Neuronal stem cell (in vitro differentiated cells): Measurements from ENCODE around the gene DENND5A.

ENCODE experiments used
- DNase-seq: peaks from one replicate; pipeline ENCODE4 v3.0.0-alpha.2; 2013; ENCODE audit warnings: low spot score
- H2AFZ ChIP-seq: one replicate; pipeline ENCODE4 v1.6.1; 2013; ENCODE audit warnings: mild to moderate bottlenecking, low read length, inconsistent platforms
- H2AK5ac ChIP-seq: 2 replicates; pipeline ENCODE4 v1.6.1; 2013; ENCODE audit warnings: low read depth, mild to moderate bottlenecking, inconsistent platforms, low read length, moderate library complexity, mixed read lengths
- H2BK120ac ChIP-seq: 2 replicates; pipeline ENCODE4 v1.6.1; 2013; ENCODE audit warnings: low read depth, mild to moderate bottlenecking, inconsistent platforms, low read length, moderate library complexity, mixed read lengths
- H2BK12ac ChIP-seq: one replicate; pipeline ENCODE4 v1.6.1; 2013; ENCODE audit warnings: low read length, inconsistent platforms
- H2BK15ac ChIP-seq: 2 replicates; pipeline ENCODE4 v1.6.1; 2013; ENCODE audit warnings: mild to moderate bottlenecking, low read length, inconsistent platforms, mixed read lengths
- H2BK5ac ChIP-seq: one replicate; pipeline ENCODE4 v1.6.1; 2013; ENCODE audit warnings: inconsistent platforms, mild to moderate bottlenecking, low read length, moderate library complexity
- H3K14ac ChIP-seq: one replicate; pipeline ENCODE4 v1.6.1; 2013; ENCODE audit warnings: low read length, inconsistent platforms
- H3K18ac ChIP-seq: 2 replicates; pipeline ENCODE4 v1.6.1; 2013; ENCODE audit warnings: low read length, inconsistent platforms
- H3K23ac ChIP-seq: 2 replicates; pipeline ENCODE4 v1.6.1; 2013; ENCODE audit warnings: low read depth, mild to moderate bottlenecking, mixed read lengths, low read length, inconsistent platforms; ENCODE audit not compliant: poor library complexity
- H3K27ac ChIP-seq: replicated peaks from 3 replicates; pipeline ENCODE4 v1.5.1; 2013; ENCODE audit warnings: low read length, inconsistent platforms
- H3K27me3 ChIP-seq, 3 experiments: 2 replicates each; pipeline ENCODE4 v1.6.1; 2013; ENCODE audit warnings: low read length in 3 of 3, mild to moderate bottlenecking in 2 of 3, inconsistent platforms in 1 of 3, low read depth in 1 of 3, mixed read lengths in 1 of 3, moderate library complexity in 1 of 3; ENCODE audit not compliant: control insufficient read depth in 3 of 3, insufficient read depth in 3 of 3
- H3K36me3 ChIP-seq, 2 donors: replicated peaks in 1 of 2; 2 replicates each; pipeline ENCODE4 v1.6.1; 2013; ENCODE audit warnings: low read length in 2 of 2; ENCODE audit not compliant: control insufficient read depth in 2 of 2, insufficient read depth in 2 of 2
- H3K4ac ChIP-seq: 2 replicates; pipeline ENCODE4 v1.6.1; 2013; ENCODE audit warnings: inconsistent platforms, mild to moderate bottlenecking, low read length, moderate library complexity
- H3K4me1 ChIP-seq, 2 donors: 1 replicate in 1 of 2; 2 replicates in 1 of 2; pipeline ENCODE4 v1.6.1; 2013; ENCODE audit warnings: low read length in 2 of 2, low read depth in 1 of 2; ENCODE audit not compliant: control insufficient read depth in 2 of 2, insufficient read depth in 1 of 2
- H3K4me2 ChIP-seq: one replicate; pipeline ENCODE4 v1.6.1; 2013; ENCODE audit warnings: mild to moderate bottlenecking, low read length, inconsistent platforms; ENCODE audit not compliant: insufficient read depth, poor library complexity, severe bottlenecking
- H3K4me3 ChIP-seq, 2 donors: 2 replicates each; pipeline ENCODE4 v1.5.1; 2013; ENCODE audit warnings: low read length in 2 of 2, mild to moderate bottlenecking in 2 of 2, inconsistent platforms in 1 of 2, moderate library complexity in 1 of 2
- H3K79me1 ChIP-seq: one replicate; pipeline ENCODE4 v1.6.1; 2013; ENCODE audit warnings: low read depth, mild to moderate bottlenecking, inconsistent platforms, low read length, moderate library complexity
- H3K9ac ChIP-seq: one replicate; pipeline ENCODE4 v1.6.1; 2013; ENCODE audit warnings: mild to moderate bottlenecking, low read depth, low read length, inconsistent platforms; ENCODE audit not compliant: poor library complexity
- H3K9me3 ChIP-seq, 2 donors: replicated peaks in 1 of 2; 2 replicates each; pipeline versions ENCODE3 to v1.6.1; 2013; ENCODE audit warnings: low read length in 2 of 2, mild to moderate bottlenecking in 2 of 2, inconsistent platforms in 1 of 2, low read depth in 1 of 2, mixed read lengths in 1 of 2, moderate library complexity in 1 of 2; ENCODE audit not compliant: control insufficient read depth in 2 of 2, insufficient read depth in 1 of 2
- H4K8ac ChIP-seq: one replicate; pipeline ENCODE4 v1.6.1; 2013; ENCODE audit warnings: low read depth, mild to moderate bottlenecking, inconsistent platforms, low read length, moderate library complexity
- H4K91ac ChIP-seq: one replicate; pipeline ENCODE4 v1.6.1; 2013; ENCODE audit warnings: low read length, low read depth, mild to moderate bottlenecking, inconsistent platforms; ENCODE audit not compliant: poor library complexity
- WGBS, 2 donors: extraction: QIAGEN DNeasy Blood & Tissue Kit; methylation state at CpG; one replicate each; pipeline ENCODE4 v1.1.7; 2013; ENCODE audit warnings: missing lambda C conversion rate in 2 of 2, mixed read lengths in 1 of 2; ENCODE audit not compliant: insufficient read length in 2 of 2, insufficient replicate concordance in 1 of 2; ENCODE audit errors: extremely low coverage in 2 of 2; 5-methylcytosine and 5-hydroxymethylcytosine counted together

The DENND5A gene

DNA sequence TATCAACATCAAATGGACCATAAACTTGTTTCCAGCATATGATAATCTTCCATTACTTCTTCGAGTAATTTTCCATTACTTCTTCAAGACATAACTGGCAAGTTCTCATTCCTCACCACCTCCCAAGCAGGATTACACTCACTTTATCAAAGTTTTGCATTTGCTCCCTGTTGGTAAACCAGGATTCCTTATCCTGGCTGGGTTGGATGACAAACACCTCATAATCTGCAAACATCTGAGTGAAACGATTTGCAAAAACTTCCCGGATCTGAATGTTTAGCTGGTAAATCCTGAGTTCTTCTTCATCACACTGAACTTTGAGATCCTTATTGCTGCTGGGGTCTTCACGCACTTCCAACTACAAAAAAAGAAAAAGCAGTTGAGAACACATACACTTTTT is 86.4 kb downstream of the DENND5A start:
- Histone ChIP-seq H4K8ac (no peak overlapping the region), H2BK5ac (no peak overlapping the region), H2BK120ac (no peak overlapping the region), H3K4ac (no peak overlapping the region), H3K23ac (no peak overlapping the region), H3K14ac (no peak overlapping the region), H3K9ac (no peak overlapping the region), H2AK5ac (no peak overlapping the region), H3K4me2 (no peak overlapping the region), H3K18ac (no peak overlapping the region), H3K4me3 (no peak overlapping the region), H4K91ac (no peak overlapping the region), H3K4me1 (no peaks in the 10 kb centered on the region), H2AFZ (no peak overlapping the region), H3K36me3 (peaks cover 14 to 93% of the 10 kb centered on the region in 2 donors), H3K79me1 (no peaks in the 10 kb centered on the region), H3K27me3 (no peaks in the 10 kb centered on the region), H3K9me3 (no peaks in the 10 kb centered on the region), H2BK12ac (no peak overlapping the region), H3K27ac (no peak overlapping the region), H2BK15ac (no peak overlapping the region)
- DNase-seq: no peak
- no CpG with 5 or more reads among the region's 4 CpGs for WGBS, 2 donors

DNA sequence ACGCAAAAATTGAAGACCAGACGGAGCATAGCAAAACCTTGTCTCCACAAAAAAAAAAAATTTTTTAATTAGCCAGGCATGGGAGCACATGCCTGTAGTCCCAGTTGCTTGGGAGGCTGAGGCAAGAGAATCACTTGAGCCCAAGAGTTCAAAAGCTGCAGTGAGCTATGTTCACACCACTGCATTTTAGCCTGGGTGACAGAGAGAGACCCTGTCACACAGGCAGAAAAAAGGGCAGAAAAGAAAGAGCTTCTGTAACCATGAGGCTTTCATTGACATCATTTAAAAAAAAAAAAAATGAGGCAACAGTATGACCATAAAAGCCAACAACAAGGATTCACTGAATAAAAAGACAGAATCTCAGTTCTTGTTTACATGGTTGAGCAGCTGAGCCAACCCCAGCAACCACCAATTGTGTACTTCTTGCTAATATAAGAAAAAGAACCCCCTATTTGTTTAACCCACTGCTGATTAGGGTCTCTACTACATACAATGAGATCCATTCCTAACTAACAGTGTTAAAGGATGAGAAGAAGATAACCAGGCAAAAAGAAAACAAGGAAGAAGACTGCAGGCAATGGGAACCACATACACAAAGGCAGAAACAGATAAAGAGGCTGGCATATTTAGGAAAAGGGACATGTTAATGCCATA is 87.6 kb downstream of the DENND5A start:
- Histone ChIP-seq H2BK120ac (no peak overlapping the region), H3K18ac (no peak overlapping the region), H2BK15ac (no peak overlapping the region), H4K91ac (no peak overlapping the region), H2BK12ac (no peak overlapping the region), H3K27ac (no peak overlapping the region), H3K27me3 (no peaks in the 10 kb centered on the region), H3K36me3 (peaks cover 14 to 93% of the 10 kb centered on the region in 2 donors), H2AFZ (no peak overlapping the region), H3K23ac (no peak overlapping the region), H2BK5ac (no peak overlapping the region), H3K9me3 (no peaks in the 10 kb centered on the region), H3K4ac (no peak overlapping the region), H3K4me3 (no peak overlapping the region), H3K4me2 (no peak overlapping the region), H4K8ac (no peak overlapping the region), H3K14ac (no peak overlapping the region), H3K79me1 (no peaks in the 10 kb centered on the region), H2AK5ac (no peak overlapping the region), H3K9ac (no peak overlapping the region), H3K4me1 (no peaks in the 10 kb centered on the region)
- DNase-seq: no peak
- WGBS, 2 donors: no CpG with 5 or more reads among the region's 2 CpGs

DNA sequence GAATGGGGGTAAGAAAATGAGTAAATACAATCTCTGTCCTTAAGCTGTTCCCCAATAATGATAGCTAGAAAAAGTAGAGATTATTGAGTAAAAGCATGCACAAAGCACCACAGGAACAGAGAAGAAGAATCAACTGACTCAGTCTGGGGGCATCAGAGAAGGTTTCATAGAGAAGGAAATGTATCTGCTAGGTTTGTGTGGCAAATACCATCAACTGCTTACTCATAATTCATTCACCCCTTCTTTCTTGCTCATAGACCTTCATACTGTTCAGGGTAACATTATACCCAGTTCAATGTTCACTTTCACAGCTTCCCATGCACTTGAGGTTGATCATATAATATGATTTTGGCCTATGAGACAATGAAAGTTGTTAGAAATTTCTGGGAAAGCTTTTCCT is 88.6 kb downstream of the DENND5A start:
- DNase-seq: no peak
- Histone ChIP-seq H3K79me1 (no peaks in the 10 kb centered on the region), H3K4me3 (no peak overlapping the region), H3K23ac (no peak overlapping the region), H3K27ac (no peak overlapping the region), H2BK5ac (no peak overlapping the region), H3K4me1 (no peaks in the 10 kb centered on the region), H3K9me3 (peaks cover 0 to 2% of the 10 kb centered on the region in 2 donors), H3K18ac (no peak overlapping the region), H4K8ac (no peak overlapping the region), H3K4ac (no peak overlapping the region), H3K36me3 (peaks cover 14 to 95% of the 10 kb centered on the region in 2 donors), H2BK120ac (no peak overlapping the region), H3K4me2 (no peak overlapping the region), H2BK12ac (no peak overlapping the region), H4K91ac (no peak overlapping the region), H3K14ac (no peak overlapping the region), H3K27me3 (no peaks in the 10 kb centered on the region), H3K9ac (no peak overlapping the region), H2BK15ac (no peak overlapping the region), H2AFZ (no peak overlapping the region), H2AK5ac (no peak overlapping the region)

GRCh38 chr11:9176136-9176535 is 89.0 kb downstream of the DENND5A start:
- no peak overlapping the region for H3K4me3 ChIP-seq
- no peak overlapping the region for H3K9ac ChIP-seq
- no peak overlapping the region for H3K4ac ChIP-seq
- peaks cover 0 to 2% of the 10 kb centered on the region in 2 donors for H3K9me3 ChIP-seq
- H4K91ac ChIP-seq: no peak overlapping the region
- H3K4me2 ChIP-seq: no peak overlapping the region
- no peaks in the 10 kb centered on the region for H3K27me3 ChIP-seq
- no peak overlapping the region for H2BK12ac ChIP-seq
- H2BK15ac ChIP-seq: no peak overlapping the region
- no peak overlapping the region for H4K8ac ChIP-seq
- no peak overlapping the region for H2AK5ac ChIP-seq
- H2BK120ac ChIP-seq: no peak overlapping the region
- no peak overlapping the region for H3K27ac ChIP-seq
- no peaks in the 10 kb centered on the region for H3K79me1 ChIP-seq
- peaks cover 14 to 95% of the 10 kb centered on the region in 2 donors for H3K36me3 ChIP-seq
- H3K4me1 ChIP-seq: no peaks in the 10 kb centered on the region
- H3K14ac ChIP-seq: no peak overlapping the region
- no peak overlapping the region for H2AFZ ChIP-seq
- no peak overlapping the region for H2BK5ac ChIP-seq
- no peak for DNase-seq
- no peak overlapping the region for H3K23ac ChIP-seq
- H3K18ac ChIP-seq: no peak overlapping the region
